HG03442 (cell line): Measurements from ENCODE around the gene ZNF655.
"Not testable (repeated sequence)": the region's sequence is repeated elsewhere in the genome, so short reads cannot be mapped to it uniquely, and the experiment has no call there.

Experiments used
- ATAC-seq: cut with Tn5 transposase; IDR thresholded peaks from one replicate; pipeline ENCODE4 v1.9.1; 2021; ENCODE audit warnings: mild to moderate bottlenecking, moderate library complexity; ENCODE audit not compliant: unreplicated experiment

Gene ZNF655

GRCh38 chr7:99558306-99559174 lies at the start of gene ZNF655:
ZNF655 (plus strand) TSS chr7:99558642; CDS start chr7:99560560, 1,918 bp downstream.
- peak; percentile 71 for ATAC-seq

- no peak for ATAC-seq
Measured at GRCh38 chr7:99514050-99514449, 44.4 kb upstream of the ZNF655 start.

GRCh38 chr7:99521399-99521798 lies 37.0 kb upstream of the ZNF655 start:
- ATAC-seq: no peak

- no peak for ATAC-seq
Measured at GRCh38 chr7:99525713-99526440, 32.6 kb upstream of the ZNF655 start.

- ATAC-seq: no peak
Measured at GRCh38 chr7:99531354-99531765, 27.1 kb upstream of the ZNF655 start.

- ATAC-seq: no peak
Measured at GRCh38 chr7:99535667-99536066, 22.8 kb upstream of the ZNF655 start.

- ATAC-seq: no peak
Measured at GRCh38 chr7:99539213-99539811, 19.1 kb upstream of the ZNF655 start.

- ATAC-seq: no peak
Measured at GRCh38 chr7:99540542-99540941, 17.9 kb upstream of the ZNF655 start.

GRCh38 chr7:99541212-99541611 lies 17.2 kb upstream of the ZNF655 start:
- no peak for ATAC-seq

- no peak for ATAC-seq
Measured at GRCh38 chr7:99543081-99543671, 15.3 kb upstream of the ZNF655 start.

GRCh38 chr7:99543916-99544315 lies 14.5 kb upstream of the ZNF655 start:
- ATAC-seq: no peak

- not testable (repeated sequence) for ATAC-seq
Measured at GRCh38 chr7:99545308-99545707, 13.1 kb upstream of the ZNF655 start.

- not testable (repeated sequence) for ATAC-seq
Measured at GRCh38 chr7:99549545-99549944, 8.9 kb upstream of the ZNF655 start.

GRCh38 chr7:99551334-99551733 lies 7.1 kb upstream of the ZNF655 start:
- ATAC-seq: no peak

- peak; percentile 92 for ATAC-seq
Measured at GRCh38 chr7:99551767-99552463, 6.5 kb upstream of the ZNF655 start, which contains the start of gene FAM200A. FAM200A (minus strand) TSS chr7:99552114; CDS start chr7:99548407, 3,707 bp downstream.

GRCh38 chr7:99553039-99553438 lies 5.4 kb upstream of the ZNF655 start:
- ATAC-seq: no peak

GRCh38 chr7:99554939-99555338 lies 3.5 kb upstream of the ZNF655 start:
- no peak for ATAC-seq

- no peak for ATAC-seq
Measured at GRCh38 chr7:99557196-99557607, 1.2 kb upstream of the ZNF655 start.

GRCh38 chr7:99557940-99558305 lies 519 bp upstream of the ZNF655 start:
- ATAC-seq: peak; percentile 31

GRCh38 chr7:99559175-99559915 lies 903 bp downstream of the ZNF655 start:
- no peak for ATAC-seq
